ENCODE measurements around the gene KCTD4. TPM values are rescaled to one million over a fixed set of nuclear protein-coding genes. Genes with fewer than 3 reads are reported as not detected.

The KCTD4 gene
- total RNA-seq, 2 donors from 2014 or later, result not detected

GRCh38 chr13:45224176-45224575 lies 23.3 kb upstream of the KCTD4 start:
- Histone ChIP-seq H3K9me3 (ENCODE audit: control insufficient read depth, low read length) (no peaks in the 10 kb centered on the region), H3K4me3 (ENCODE audit: low read length) (no peak overlapping the region), H3K27me3 (ENCODE audit: control insufficient read depth, insufficient read depth, low read length, poor library complexity, severe bottlenecking) (no peaks in the 10 kb centered on the region), H3K4me1 (ENCODE audit: control insufficient read depth, insufficient read depth, low read length) (no peaks in the 10 kb centered on the region), H3K36me3 (ENCODE audit: control insufficient read depth, insufficient read depth, low read length) (no peaks in the 10 kb centered on the region), H3K9ac (ENCODE audit: extremely low read depth, low read length, poor library complexity, severe bottlenecking) (no peak overlapping the region), H3K27ac (ENCODE audit: low read depth, low read length) (no peak overlapping the region)
- DNase-seq, result no peak
- Mint-ChIP-seq H3K27ac (no peak overlapping the region), H3K36me3 (ENCODE audit: low read depth) (peaks cover 6% of the 10 kb centered on the region), H3K4me3 (no peak overlapping the region), H3K9me3 (no peaks in the 10 kb centered on the region), H3K27me3 (ENCODE audit: insufficient read depth) (no peaks in the 10 kb centered on the region), H3K4me1 (peaks cover 18% of the 10 kb centered on the region)
- no peak for TF ChIP-seq CTCF (conservative IDR thresholded peaks at IDR 0.05)

GRCh38 chr13:45222919-45223318 lies 22.1 kb upstream of the KCTD4 start:
- no peak for TF ChIP-seq CTCF (conservative IDR thresholded peaks at IDR 0.05)
- 100% methylated on average over 1 of the region's 1 CpG for WGBS, 2 experiments (ENCODE audit: insufficient coverage in 1 of 2, insufficient read length in 1 of 2)
- no peaks in the 10 kb centered on the region for H3K36me3 Mint-ChIP-seq (ENCODE audit: low read depth)

GRCh38 chr13:45222516-45222915 lies 21.7 kb upstream of the KCTD4 start:
- Histone ChIP-seq H3K9me3 (ENCODE audit: control insufficient read depth, low read length) (no peaks in the 10 kb centered on the region), H3K4me1 (ENCODE audit: control insufficient read depth, insufficient read depth, low read length) (peaks cover 3% of the 10 kb centered on the region), H3K27ac (ENCODE audit: low read depth, low read length) (no peak overlapping the region), H3K27me3 (ENCODE audit: control insufficient read depth, insufficient read depth, low read length, poor library complexity, severe bottlenecking) (no peaks in the 10 kb centered on the region), H3K9ac (ENCODE audit: extremely low read depth, low read length, poor library complexity, severe bottlenecking) (no peak overlapping the region), H3K4me3 (ENCODE audit: low read length) (no peak overlapping the region), H3K36me3 (ENCODE audit: control insufficient read depth, insufficient read depth, low read length) (no peaks in the 10 kb centered on the region)
- Mint-ChIP-seq H3K9me3 (no peaks in the 10 kb centered on the region), H3K36me3 (ENCODE audit: low read depth) (no peaks in the 10 kb centered on the region), H3K27ac (no peak overlapping the region), H3K4me1 (peaks cover 22% of the 10 kb centered on the region), H3K27me3 (ENCODE audit: insufficient read depth) (no peaks in the 10 kb centered on the region), H3K4me3 (no peak overlapping the region)
- no peak for DNase-seq
- 94 to 97% methylated on average over 3 of the region's 3 CpGs for WGBS, 2 experiments (ENCODE audit: insufficient coverage in 1 of 2, insufficient read length in 1 of 2)
- no peak for TF ChIP-seq CTCF (conservative IDR thresholded peaks at IDR 0.05)

More at GRCh38 chr13:45222919-45223318, 22.1 kb upstream of the KCTD4 start:
- Histone ChIP-seq H3K27ac (ENCODE audit: low read depth, low read length) (no peak overlapping the region), H3K4me1 (ENCODE audit: control insufficient read depth, insufficient read depth, low read length) (no peaks in the 10 kb centered on the region), H3K36me3 (ENCODE audit: control insufficient read depth, insufficient read depth, low read length) (no peaks in the 10 kb centered on the region), H3K9me3 (ENCODE audit: control insufficient read depth, low read length) (no peaks in the 10 kb centered on the region), H3K4me3 (ENCODE audit: low read length) (no peak overlapping the region), H3K27me3 (ENCODE audit: control insufficient read depth, insufficient read depth, low read length, poor library complexity, severe bottlenecking) (no peaks in the 10 kb centered on the region), H3K9ac (ENCODE audit: extremely low read depth, low read length, poor library complexity, severe bottlenecking) (no peak overlapping the region)
- no peak for DNase-seq
- no peaks in the 10 kb centered on the region for H3K27me3 Mint-ChIP-seq (ENCODE audit: insufficient read depth)
- no peak overlapping the region for H3K27ac Mint-ChIP-seq
- no peaks in the 10 kb centered on the region for H3K9me3 Mint-ChIP-seq
- no peak overlapping the region for H3K4me3 Mint-ChIP-seq
- H3K4me1 Mint-ChIP-seq, result peaks cover 21% of the 10 kb centered on the region
